ENCODE measurements around the gene LPIN2.

LPIN2 gene

GRCh38 chr18:2992995-2993877, 19.7 kb downstream of the LPIN2 start:
- no peak for DNase-seq (ENCODE audit: extremely low read depth, low read depth)
- TF ChIP-seq CTCF (IDR thresholded peaks at IDR 0.05; ENCODE audit: low read depth, low read length), result no peak

- DNase-seq (ENCODE audit: extremely low read depth, low read depth), result no peak
- TF ChIP-seq CTCF (IDR thresholded peaks at IDR 0.05; ENCODE audit: low read depth, low read length), result no peak
Observed at GRCh38 chr18:2990956-2991640, 21.8 kb downstream of the LPIN2 start.

- DNase-seq (ENCODE audit: extremely low read depth, low read depth), result peak; percentile 25
- no peak for TF ChIP-seq CTCF (IDR thresholded peaks at IDR 0.05; ENCODE audit: low read depth, low read length)
Observed at GRCh38 chr18:2987876-2988790, 24.8 kb downstream of the LPIN2 start.

- TF ChIP-seq CTCF (IDR thresholded peaks at IDR 0.05; ENCODE audit: low read depth, low read length), result no peak
- DNase-seq (ENCODE audit: extremely low read depth, low read depth), result no peak
Observed at GRCh38 chr18:2986150-2986865, 26.6 kb downstream of the LPIN2 start.

GRCh38 chr18:2985628-2986027, 27.3 kb downstream of the LPIN2 start:
- no peak for DNase-seq (ENCODE audit: extremely low read depth, low read depth)

More at GRCh38 chr18:2985628-2986027, 27.3 kb downstream of the LPIN2 start:
- TF ChIP-seq CTCF (IDR thresholded peaks at IDR 0.05; ENCODE audit: low read depth, low read length), result peak; percentile 33
